GM18498 (cell line): ENCODE data around the gene LRRK2.
A peak's percentile ranks its signal among the peaks of the same experiment; 100 is the strongest.

Experiments used
- ATAC-seq: cut with Tn5 transposase; IDR thresholded peaks from one replicate; pipeline ENCODE4 v1.9.1; 2021; ENCODE audit warnings: mild to moderate bottlenecking, moderate library complexity; ENCODE audit not compliant: unreplicated experiment

Gene LRRK2

DNA sequence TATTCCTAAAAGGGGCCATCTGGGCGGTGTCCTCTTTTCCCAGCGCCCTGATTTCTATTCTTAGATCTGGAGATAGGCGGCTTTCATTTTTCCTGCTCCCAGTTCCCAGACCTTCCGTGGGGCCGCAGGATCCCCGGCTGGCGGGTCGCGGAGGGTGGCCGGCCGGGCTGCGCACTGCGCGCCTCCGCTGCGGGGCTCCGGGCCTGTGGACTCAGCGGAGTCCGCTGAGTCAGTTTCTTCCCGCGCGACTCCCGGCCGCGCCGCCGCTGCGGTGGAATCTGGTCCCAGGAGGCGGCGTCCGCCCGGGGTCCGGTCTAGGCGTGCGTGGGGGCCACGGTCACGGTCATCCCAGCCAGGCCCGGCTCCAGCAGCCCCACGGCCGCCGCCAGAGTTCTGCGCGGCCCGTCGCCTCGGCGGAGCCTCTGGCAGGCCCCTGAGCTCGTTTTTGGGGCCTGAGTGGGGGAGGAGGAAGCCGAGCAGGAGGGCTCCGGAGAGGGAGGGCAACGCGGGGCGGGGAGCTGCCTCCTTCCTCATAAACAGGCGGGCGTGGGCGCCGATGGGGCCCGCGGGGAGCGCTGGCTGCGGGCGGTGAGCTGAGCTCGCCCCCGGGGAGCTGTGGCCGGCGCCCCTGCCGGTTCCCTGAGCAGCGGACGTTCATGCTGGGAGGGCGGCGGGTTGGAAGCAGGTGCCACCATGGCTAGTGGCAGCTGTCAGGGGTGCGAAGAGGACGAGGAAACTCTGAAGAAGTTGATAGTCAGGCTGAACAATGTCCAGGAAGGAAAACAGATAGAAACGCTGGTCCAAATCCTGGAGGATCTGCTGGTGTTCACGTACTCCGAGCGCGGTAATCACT, at the start of gene LRRK2:
TSS of gene LRRK2 (plus strand) at position 559 of the 853 bp plus-strand sequence. CDS start at position 694, 135 bp downstream.
- ATAC-seq: peak; percentile 61

GRCh38 chr12:40175045-40175444, 49.8 kb upstream of the LRRK2 start:
- no peak for ATAC-seq

GRCh38 chr12:40175489-40175888, 49.3 kb upstream of the LRRK2 start:
- no peak for ATAC-seq

GRCh38 chr12:40178701-40179100, 46.1 kb upstream of the LRRK2 start:
- ATAC-seq: no peak

DNA sequence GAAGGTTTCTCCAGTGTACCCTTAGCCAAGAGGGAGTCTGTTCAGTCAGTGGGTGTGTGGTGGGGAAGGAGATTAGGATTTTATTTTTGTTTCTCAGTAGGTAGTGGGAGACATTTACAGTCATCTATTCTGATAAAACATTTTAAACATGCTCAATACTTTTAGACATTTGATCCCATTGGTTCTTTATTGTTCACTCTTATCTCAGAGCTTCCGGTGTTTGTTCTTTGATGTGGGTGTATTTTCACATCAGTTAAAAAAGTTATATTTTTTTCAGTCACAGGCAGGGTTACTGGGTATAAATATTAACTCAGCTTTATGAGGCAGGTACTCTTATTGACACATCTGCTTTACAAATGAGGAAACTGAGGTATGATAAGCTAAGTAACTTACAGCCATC, 43.3 kb upstream of the LRRK2 start:
- no peak for ATAC-seq

GRCh38 chr12:40183715-40184114, 41.1 kb upstream of the LRRK2 start:
- ATAC-seq: no peak

DNA sequence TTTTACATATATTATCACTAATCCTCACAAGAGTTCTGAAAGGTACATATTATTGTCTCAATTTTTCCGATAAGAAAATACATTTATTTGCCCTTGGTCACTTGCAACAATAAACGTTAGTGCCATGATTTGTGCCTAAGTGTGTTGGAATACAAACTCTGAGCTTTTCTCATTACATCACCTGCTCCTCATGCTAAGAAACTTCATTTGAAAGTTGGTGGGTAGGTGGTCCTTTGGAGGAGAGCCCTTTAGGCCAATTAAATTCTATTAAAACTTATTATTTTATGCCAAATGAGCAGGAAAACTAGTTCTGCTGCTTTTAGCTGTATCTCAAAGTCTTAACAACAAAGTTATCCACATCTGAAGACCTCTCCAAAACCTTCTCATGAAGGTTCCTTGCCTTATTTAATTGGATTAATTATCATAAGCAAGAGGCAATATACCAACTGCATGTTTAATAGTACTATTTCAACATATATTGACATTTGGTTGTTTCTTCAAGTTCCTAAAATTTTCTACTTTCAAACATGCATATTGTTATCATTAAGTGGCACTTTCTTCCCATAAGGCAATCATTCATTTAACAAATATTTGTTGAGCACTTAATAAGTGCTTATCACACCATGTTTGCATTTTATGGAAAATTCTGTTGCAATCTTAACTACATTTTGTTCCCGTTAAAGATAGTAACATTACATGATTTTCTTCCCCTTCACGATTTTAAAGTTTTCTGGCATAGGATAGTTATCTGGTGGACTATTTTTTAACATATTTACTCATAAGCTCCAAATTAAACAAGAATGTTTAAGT, 40.1 kb upstream of the LRRK2 start:
- no peak for ATAC-seq

- no peak for ATAC-seq
These were observed 39.5 kb upstream of the LRRK2 start for GRCh38 chr12:40185303-40185693.

GRCh38 chr12:40188558-40189320, 36.1 kb upstream of the LRRK2 start:
- no peak for ATAC-seq

GRCh38 chr12:40192704-40193255, 32.0 kb upstream of the LRRK2 start:
- peak; percentile 97 for ATAC-seq

- ATAC-seq: no peak
These were observed 30.0 kb upstream of the LRRK2 start for GRCh38 chr12:40194846-40195245.

DNA sequence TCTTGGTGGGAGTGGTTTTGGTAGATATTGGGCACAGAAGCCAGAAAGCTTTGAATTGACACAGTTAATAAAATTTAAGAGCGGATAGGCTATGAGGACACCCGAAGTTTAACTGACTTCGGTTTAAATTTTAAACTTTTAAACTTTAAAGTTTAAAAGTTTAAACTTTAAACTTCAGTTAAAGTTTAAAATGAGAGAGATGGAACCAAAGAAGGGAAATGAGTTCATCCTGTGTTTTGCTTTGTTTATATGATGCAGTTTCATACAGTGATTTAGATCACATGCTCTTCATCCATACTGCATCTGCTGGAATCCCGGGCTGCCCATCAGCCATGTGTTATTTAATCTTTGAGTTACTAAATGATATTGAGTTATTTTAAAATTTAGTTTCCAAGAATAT, 27.2 kb upstream of the LRRK2 start:
- no peak for ATAC-seq

GRCh38 chr12:40198601-40199000, 26.2 kb upstream of the LRRK2 start:
- no peak for ATAC-seq

- peak; percentile 66 for ATAC-seq
These were observed 22.4 kb upstream of the LRRK2 start for GRCh38 chr12:40202095-40203059.

DNA sequence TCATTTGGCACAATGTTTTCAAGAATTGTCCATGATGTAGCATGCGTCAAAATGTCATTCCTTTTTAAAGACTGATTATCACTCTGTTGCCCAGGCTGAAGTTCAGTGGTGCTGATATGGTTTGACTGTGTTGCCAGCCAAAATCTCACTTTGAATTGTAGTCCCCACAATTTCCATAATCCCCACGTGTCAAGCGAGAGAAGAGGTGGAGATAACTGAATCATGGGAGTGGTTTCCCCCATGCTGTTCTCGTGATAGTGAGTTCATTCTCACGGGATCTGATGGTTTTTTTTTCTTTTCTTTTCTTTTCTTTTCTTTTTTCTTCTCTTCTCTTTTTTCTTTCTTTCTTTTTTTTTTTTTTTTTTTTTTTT, 21.8 kb upstream of the LRRK2 start:
- peak; percentile 42 for ATAC-seq

DNA sequence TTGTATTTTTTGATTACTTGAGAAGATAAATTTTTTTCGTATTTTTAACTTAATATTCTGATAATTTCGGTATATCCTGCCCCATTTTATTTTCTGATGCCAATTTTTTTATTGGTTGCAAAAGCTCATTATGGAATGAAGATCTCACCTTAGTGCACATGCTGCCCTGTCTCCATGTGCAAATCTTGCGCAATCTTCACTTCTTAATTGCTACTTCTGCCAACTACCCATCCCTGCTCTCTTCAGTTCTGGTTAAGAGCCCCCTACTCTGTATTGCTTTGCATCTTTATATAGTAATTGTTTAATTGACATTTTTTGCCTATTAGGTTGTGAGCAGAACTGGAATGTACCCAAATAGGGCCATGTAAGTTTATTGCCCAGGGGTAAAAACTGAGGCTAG, 20.5 kb upstream of the LRRK2 start:
- no peak for ATAC-seq

- ATAC-seq: no peak
These were observed 17.2 kb upstream of the LRRK2 start for GRCh38 chr12:40207551-40207950.

- peak; percentile 95 for ATAC-seq
These were observed 15.9 kb upstream of the LRRK2 start for GRCh38 chr12:40208707-40209446.

GRCh38 chr12:40209886-40210285, 14.9 kb upstream of the LRRK2 start:
- ATAC-seq: no peak
